ENCODE measurements around the gene SETD7.

- TF ChIP-seq, protein P1, sequence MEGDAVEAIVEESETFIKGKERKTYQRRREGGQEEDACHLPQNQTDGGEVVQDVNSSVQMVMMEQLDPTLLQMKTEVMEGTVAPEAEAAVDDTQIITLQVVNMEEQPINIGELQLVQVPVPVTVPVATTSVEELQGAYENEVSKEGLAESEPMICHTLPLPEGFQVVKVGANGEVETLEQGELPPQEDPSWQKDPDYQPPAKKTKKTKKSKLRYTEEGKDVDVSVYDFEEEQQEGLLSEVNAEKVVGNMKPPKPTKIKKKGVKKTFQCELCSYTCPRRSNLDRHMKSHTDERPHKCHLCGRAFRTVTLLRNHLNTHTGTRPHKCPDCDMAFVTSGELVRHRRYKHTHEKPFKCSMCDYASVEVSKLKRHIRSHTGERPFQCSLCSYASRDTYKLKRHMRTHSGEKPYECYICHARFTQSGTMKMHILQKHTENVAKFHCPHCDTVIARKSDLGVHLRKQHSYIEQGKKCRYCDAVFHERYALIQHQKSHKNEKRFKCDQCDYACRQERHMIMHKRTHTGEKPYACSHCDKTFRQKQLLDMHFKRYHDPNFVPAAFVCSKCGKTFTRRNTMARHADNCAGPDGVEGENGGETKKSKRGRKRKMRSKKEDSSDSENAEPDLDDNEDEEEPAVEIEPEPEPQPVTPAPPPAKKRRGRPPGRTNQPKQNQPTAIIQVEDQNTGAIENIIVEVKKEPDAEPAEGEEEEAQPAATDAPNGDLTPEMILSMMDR (IDR thresholded peaks at IDR 0.05): no peak
- peak; percentile 81 for TF ChIP-seq POLR2A (IDR thresholded peaks at IDR 0.05)
Observed at GRCh38 chr4:139554893-139555704, 920 bp downstream of the SETD7 start.

Measured in prostate gland (tissue), 2 donors.